ENCODE data around the gene ITGA3.

The ITGA3 gene

DNA sequence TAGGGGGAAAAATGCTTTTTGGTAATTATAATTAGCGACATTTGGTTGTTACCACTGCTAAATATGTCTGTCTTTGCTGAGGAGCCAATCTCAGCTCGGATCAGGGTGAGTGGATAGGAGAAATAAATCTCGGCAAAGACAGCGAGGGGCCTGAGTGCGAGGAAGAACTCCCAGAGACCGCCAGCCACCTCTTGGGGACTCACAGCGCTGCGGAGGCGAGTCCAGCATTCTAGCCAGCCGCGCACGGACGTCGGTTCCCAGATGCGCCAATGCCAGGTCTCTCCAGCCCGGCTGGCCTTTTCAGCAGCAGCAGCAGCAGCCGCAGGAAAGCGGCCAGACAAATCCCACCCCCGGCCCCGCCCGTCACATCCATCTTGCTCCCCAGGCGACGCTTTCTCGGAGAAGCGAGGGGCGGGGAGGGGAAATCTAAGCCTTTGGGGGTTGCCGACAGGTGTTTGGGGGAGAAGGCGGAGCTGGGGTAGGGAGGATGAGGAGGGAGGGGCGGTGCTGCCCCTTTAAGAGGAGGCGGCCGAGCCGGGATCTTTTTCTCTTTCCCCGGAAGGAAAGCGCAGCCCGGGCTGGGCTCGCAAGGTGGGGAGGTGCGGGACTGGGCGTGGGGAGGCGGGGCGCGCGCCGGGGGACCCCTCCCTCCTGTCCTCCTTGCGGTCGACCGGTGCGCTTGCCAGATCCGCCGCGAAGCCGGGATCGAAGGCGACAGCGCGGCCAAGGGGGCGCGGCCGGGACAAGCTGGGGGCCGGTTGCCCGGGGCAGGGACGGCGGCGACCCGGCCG lies at the start of gene ITGA3:
ITGA3 (plus strand) TSS at position 685 of the 791 bp plus-strand sequence. CDS start 330 bp downstream, outside the sequence.
- DNase-seq (ENCODE audit: low spot score) = peak; percentile 89

DNA sequence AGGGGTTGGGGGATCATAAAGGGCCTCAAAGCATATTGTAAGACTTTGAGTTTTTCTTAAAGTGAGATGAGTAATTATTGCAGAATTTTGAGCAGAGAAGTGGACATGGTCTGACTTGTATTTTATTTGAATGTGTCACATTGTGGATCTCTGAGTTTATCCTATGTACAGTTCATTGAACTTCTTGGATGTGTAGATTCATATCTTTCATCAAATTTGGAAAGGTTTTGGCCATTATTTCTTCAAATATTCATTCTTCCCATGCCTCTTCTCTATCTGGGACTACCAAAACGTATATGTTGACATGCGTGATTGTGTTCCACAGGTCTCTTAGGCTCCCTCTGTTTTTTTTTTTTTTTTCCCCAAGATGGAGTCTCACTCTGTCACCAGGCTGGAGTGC lies 46.6 kb upstream of the ITGA3 start:
- DNase-seq (ENCODE audit: low spot score) = no peak

DNA sequence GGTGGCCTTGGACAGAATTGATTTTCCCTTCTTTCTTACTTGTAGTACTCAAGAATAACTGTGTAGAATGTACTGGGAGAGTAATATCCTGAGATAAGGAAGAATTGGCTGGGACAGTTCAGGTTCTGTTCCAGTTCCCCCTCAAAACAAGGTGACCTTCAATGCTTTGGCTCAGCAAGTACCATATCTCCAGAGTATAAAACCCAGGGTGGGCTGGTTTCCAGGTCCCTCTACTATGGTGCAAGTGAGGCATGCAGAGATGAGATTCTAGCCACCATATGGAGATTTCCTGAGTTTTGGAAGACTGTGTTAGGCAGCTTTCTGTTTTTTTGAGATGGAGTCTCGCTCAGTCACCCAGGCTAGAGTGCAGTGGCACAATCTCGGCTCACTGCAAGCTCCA lies 42.8 kb upstream of the ITGA3 start:
- no peak for DNase-seq (ENCODE audit: low spot score)

DNA sequence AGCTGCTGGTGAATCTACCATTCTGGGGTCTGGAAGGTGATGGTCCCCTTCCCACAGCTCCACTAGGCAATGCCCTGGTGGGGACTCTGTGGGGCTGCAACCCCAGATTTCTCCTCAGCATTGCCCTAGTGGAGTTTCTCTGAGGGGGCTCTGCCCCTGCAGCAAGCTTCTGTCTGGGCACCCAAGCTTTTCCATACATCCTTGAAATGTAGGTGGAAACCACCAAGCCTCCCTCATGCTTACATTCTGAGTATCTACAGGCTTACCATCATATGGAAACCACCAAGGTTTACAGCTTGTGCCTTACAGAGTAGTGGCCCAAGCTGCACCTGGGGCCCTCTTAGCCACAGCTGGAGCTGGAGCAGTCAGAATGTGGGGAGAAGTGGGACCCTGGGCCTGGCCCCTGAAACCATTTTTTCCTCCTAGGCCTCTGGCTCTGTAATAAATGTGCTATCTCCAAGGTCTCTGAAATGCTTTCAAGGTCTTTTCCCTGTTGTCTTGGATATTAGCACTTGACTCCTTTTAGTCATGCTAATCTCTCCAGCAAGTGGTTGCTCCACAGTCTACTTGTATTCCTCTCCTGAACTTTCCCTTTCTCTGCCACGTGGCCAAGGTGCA lies 41.3 kb upstream of the ITGA3 start:
- DNase-seq (ENCODE audit: low spot score) = no peak

DNA sequence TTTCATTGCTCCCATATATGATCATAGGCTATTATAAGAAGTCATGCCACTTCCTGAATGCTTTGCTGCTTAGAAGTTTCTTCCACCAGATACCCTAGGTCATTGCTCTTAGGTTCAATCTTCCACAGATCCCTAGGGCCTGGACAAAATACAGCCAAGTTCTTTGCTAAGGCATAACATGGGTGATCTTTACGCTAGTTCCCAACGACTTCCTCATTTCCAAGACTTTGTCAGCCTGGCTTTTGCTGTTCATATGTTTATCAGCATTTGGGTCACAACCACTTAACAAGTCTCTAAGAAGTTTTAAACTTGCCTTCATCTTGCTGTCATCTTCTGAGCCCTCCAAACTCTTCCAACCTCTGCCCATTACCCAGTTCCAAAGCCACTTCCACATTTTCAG lies 40.8 kb upstream of the ITGA3 start:
- no peak for DNase-seq (ENCODE audit: low spot score)

DNA sequence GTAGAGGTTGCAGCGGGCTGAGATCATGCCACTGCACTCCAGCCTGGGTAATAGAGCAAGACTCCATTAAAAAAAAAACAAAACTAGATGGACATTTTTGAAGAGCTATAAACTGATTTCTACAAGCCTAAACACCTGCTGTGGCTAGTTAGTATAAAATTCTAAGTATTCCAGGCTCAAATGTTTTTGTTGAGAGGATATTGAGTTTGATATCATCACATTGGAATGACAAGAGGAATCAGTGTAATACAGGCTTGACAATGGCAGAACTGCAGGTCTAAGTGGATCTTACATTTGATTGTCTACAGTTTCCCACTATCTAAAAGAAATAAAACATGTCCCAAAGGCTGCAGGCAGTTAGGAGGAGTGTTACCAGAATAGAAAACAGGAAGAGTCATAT lies 37.0 kb upstream of the ITGA3 start:
- no peak for DNase-seq (ENCODE audit: low spot score)

DNA sequence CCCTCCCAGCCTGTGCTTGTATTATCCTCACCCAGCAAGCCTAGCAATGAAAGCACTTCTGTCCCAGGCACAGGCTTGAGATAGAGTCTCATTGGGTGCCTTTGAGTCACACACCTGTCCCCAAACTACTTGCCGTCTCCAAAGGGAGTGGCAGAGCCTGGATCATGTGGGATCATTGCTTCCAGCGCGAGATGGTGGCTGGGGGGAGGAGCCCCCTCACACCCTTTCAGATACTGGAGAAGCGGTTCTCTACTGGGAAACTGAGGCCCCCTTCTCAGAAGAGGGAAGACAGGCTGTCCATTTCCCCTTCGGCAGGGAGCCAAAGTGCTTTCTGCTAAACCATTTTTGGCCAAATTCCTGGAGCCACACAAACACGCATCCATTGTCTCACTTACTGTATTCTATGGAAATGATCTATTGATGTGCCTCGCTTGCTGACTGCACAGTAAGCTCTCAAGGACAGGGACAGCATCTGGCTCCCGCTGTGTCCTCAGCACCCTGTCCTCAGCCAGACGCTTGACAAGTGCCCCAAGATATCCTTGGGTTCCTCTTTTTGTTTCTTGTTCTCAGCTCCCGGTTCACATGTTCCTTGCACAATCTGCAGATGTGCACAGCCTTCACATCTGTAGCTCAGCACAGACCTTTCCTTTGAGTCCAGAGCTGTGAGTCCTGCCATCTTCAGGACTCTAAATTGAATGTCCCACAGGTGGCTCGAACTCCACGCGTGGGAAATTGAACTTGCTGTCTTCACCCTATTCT lies 34.9 kb upstream of the ITGA3 start:
- DNase-seq (ENCODE audit: low spot score) = no peak

DNA sequence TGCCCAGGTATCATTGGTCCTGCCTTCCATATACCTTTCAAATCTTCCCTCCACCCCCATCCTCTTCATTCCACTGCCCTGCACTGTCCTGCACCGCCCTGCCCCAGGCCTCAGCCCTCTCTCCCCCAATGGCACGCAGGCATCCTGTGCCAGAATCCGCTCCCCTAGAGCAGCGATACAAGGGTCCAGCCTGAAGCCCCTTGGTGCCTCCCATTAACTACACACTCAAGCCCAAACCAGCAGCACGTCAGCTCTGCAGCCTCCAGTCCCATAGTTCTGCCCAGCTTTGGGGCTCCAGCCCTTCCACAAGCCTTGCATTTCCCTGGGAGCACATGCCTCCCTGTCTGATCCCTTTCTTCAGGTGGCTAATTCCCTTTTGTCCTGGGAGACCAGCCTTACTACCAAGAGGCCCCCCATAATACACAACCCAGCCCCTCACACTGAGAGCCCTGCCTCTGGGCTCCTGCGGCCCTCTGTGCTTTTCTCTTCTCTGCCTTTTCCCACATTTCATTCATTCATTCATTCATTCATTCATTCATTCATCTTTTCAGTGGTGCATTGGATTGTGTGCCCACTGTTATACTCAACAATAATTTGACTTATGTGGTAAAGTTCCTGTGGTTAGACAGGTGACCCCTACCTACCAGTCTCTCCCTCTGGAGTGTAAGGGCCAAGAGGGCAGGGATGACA lies 34.1 kb upstream of the ITGA3 start:
- no peak for DNase-seq (ENCODE audit: low spot score)

DNA sequence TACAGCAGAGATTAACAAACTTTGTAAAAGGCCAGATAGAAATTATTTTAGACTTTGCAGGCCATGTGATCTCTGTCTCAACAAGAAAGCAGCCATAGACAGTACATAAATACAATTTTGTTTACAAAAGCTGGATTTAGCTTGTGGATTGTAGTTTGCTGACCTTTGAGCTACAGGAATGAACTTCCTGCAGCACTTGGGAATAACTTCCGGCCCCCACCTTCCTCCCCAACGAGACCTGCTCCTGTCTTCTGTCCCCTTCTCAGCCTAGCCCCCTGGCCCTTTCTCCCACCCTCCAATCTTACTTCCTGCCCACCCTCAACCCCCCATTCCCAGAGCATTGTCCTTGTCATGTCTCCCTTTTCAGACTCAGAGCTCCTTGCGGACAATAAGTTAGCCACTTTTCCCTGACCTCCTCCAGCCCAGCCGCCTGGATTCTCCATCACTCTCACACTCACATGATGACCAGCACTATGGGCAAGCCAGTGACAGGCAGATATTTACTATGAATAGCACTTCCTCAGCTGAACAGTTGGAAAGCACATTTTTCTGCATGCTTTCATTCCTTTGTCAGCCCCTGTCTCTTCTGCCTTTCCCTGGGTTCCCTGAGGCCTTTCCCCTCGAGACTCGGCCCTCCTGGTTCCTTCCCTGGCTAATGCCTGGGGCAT lies 33.3 kb upstream of the ITGA3 start:
- no peak for DNase-seq (ENCODE audit: low spot score)

DNA sequence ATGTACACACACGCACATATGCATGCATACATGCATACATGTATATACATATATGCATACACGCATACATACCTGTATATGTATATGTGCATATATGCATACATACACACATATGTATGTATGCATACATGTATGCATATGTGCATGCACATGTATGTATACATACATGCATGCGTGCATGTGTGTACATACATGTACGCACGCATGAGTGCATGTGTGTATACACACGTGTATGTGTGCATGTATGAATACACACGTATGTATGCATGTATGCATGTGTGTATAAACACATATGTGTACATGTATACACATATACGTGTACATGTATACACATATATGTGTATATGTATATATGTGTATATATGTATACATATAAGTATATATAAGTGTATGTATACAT lies 32.4 kb upstream of the ITGA3 start:
- DNase-seq (ENCODE audit: low spot score) = no peak

DNA sequence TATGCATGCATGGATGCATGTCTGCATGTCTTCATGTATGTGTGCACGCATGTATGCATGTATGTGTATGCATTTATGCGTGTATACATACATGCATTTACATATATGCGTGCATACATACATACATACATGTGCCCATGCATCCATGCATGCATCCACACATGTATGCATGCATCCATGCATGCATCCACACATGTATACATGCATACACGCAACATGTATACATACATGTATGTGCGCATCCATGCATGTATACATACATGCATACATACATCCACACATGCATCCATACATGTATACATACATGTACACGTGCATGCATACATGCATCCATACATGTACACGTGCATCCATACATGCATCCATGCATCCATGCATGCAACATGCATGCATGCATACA lies 31.1 kb upstream of the ITGA3 start:
- no peak for DNase-seq (ENCODE audit: low spot score)

DNA sequence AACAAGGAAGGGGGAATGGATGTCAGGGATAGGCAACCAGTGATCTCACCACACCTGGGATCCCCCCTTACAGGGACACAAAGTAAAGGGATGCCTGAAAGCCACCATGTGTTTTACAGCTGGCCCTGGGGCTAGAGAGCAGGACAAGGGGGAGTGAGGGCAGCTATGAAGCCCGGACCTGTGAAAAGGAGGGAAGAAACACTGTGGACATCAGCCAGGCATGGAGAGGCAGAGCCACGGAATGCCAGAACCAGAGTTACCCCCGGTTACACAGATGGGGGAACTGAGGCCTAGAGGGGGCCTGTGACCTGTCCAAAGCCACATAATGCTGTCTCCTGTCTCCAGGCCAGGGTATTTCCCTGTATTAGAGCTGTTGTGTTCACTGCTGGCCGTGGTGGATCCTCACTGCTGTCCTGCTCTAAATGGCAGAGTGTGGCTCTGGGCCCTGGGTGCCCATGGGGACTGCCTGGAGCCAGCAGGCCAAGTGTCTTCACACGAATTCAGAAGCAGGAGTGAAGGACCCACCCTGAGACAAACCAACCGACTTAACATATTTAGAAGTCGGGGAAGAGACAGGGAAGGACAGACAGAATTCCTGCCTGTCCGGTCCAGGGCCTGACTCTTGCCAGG lies 29.7 kb upstream of the ITGA3 start:
- no peak for DNase-seq (ENCODE audit: low spot score)

DNA sequence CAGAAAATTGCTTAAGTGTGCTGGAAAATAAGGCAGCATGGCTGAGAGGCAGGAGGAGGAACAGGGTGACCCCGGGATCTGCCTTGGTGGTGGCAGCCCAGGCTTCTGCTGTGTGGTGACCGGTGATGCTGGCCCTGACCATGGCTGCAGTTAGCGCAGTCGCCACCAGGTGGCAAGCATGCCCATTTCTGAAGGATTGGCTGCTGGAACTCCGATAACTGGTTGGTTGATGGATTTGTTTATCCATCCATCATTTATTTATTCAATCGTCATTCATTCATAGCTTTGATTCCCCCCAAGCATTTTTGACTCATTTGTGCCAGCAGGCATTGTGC lies 29.1 kb upstream of the ITGA3 start:
- DNase-seq (ENCODE audit: low spot score) = peak; percentile 89

DNA sequence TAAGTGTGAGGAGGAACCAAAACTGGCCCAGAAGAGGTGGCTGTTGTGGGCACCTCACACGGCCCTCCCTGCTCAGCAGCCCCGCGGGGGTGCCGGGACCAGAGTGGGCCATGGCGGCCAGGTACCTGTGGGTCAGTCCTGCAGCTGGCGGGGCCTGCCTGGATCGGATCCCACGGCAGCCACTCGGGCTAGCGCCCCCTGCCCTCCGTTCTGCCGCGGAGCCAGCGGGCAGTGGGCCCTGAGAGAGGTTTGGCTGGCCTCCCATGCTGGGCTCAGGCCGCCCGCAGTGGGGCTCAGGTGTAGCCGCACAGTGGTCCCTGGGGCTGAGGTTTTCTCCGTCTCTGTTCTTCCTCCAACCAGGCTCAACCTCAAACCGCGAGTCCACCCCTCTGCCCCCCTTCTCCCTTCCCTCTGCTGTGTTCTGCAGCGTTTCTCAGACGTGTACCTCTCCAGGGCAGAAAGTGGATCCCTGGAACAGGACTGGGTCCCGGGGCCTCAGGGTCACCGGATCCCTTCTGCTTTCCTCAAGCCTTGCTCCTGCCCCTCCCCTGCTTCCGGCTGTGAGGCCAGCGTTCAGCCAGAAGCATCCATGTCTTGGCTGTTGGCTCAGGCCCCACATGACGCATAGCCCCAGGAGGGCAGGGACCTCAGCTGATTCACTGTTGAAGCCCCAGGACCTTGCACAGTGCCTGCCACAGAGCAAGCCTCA lies 28.6 kb upstream of the ITGA3 start:
- peak; percentile 93 for DNase-seq (ENCODE audit: low spot score)

DNA sequence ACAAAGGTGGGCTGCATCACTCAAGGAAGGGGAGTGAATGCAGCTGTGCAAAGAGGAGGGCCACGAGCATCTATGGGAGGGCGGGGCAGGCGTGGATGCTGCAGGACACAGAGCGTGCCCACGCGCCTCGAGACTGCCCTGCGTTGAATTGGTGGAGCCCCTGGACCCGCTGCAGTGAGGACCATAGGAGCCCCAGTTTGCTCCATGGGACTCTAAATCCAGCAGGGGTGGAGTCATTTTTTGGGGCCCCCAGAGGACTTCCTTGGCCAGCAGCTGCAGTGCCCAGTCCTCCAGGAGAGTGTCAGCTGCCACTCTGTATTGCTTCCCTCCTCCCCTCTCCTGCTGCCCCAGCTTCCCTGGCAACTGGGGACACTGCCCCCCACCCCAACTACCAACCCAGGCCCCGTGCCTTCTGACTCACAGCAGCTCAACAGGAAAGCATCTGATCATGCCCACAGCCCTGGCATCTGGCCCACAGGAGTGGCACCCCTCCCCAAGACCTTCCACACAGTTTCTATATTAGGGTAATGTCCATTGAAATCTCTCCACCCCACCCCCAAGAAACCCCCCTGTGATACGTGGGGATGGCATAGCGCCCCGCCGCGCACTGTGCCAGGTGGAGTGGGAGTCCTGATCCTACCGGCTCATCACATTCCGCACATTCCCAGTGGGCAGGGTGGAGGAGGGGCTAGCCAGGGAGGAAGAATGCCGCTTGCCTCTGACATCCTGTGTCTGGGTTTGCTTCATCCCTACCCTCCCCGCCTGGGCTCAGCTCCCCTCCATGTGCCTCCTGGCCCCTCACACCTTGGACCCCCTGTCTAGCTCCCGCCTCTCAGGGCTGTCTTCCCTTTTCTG lies 27.8 kb upstream of the ITGA3 start:
- peak; percentile 66 for DNase-seq (ENCODE audit: low spot score)

DNA sequence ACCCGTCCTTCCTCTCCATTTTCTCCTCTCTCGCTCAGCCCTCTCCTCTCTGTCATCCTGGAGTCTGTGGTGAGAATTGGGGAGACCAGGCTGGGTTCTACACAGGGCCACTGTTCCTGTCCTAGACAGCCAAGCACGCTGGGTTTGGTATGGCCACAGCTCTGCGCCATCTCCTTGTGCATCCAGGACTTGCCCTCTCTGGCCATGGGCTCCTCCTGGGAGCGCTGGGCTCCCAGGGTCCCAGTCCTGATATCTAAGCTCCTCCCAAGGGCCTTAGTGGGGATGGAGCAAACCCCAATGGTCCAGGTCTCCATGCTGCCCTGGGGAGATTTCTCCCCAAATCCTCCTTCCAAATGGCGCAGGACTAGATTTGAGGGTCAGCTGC lies 27.2 kb upstream of the ITGA3 start:
- no peak for DNase-seq (ENCODE audit: low spot score)

DNA sequence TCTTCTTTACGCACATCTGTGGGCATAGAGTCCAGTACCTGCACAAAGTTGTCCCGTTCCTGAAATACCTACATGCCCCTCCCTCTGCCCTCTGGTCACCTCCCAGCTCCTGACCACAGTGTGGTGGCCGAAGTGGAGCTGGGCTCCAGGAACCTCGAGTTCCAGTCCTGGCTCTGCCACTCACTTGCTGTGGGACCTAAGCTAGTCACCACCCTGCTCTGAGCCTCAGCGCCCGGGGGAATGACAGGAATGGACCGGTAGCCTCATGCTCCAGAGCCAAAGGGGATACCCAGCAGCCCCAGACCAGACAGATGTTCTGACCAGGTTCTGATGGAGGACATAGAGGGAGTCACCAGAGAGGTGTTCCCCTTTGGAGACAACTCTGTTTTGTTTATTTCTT lies 26.7 kb upstream of the ITGA3 start:
- DNase-seq (ENCODE audit: low spot score) = no peak

DNA sequence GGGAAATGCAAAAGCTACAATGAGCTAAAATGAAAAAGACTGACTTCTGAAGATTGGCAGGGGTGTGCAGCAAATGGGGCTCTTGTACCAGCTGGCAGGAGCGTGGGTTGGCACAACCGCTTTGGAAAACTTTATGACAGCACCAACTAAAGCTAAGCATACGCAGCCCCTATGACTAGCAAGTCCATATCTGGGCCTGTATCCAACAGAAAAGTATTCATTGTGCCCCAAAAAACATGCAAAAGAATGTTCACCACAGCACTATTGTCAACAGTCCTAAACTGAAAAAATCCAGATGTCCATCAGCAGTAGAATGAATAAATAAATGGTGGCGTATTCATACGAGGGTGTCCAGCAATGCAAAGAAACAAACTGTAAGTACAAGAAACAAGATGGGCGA lies 22.6 kb upstream of the ITGA3 start:
- DNase-seq (ENCODE audit: low spot score) = peak; percentile 59

DNA sequence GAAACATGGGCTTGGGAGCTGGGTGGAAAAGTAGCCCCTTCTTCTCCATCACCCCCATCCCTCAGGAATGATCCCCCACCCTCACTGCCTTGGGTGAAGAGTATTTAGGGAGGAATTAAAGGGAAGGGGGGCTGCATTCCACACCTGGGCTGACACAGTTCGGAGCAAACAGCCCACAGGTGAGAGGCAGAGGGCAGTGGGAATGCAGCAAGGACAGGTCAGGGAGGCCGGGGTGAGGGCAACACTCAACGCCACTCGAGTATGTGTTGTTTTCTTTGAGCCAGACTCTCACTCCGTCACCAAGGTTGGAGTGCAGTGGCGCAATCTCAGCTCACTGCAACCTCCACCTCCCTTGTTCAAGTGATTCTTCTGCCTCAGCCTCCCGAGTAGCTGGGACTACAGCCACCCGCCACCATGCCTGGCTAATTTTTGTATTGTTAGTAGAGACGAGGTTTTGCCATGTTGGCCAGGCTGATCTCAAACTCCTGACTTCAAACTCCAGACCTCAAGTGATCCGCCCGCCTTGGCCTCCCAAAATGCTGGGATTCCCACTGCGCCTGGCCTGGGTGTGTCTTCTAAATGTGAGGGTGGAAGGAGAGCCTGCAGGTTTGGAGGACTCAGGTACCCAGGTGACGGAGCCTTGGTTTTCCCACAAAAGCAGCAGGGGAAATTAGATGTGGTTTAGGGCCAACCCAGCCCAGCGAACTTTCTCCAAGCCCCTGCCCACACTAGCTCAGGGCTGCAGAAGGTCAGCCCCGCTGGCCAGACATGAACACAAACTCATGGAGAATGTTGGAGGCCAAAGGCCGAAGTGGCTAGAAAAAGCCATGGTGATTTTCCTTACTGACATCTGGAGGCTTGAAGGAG lies 21.2 kb upstream of the ITGA3 start:
- no peak for DNase-seq (ENCODE audit: low spot score)

Data from AG20443 (cell line).